GM20000 (cell line): ENCODE results near the gene NAE1.

Experiments
- DNase-seq: peaks from one replicate; pipeline ENCODE4 v3.0.0; 2012; ENCODE audit warnings: low spot score
- CTCF ChIP-seq: IDR thresholded peaks from 2 replicates; pipeline ENCODE4 v1.5.1; 2012; ENCODE audit warnings: mild to moderate bottlenecking, control low read depth; ENCODE audit errors: extremely low read depth, missing control alignments

Gene NAE1

GRCh38 chr16:66830422-66831404 lies at the start of gene NAE1:
Gene NAE1, minus strand, starts transcription at chr16:66830976. Its CDS starts 77 bp downstream, at chr16:66830899.
- peak; percentile 97 for DNase-seq
- peak; percentile 100 for TF ChIP-seq CTCF

GRCh38 chr16:66878067-66878466 lies 47.3 kb upstream of the NAE1 start:
- peak; percentile 42 for DNase-seq
- no peak for TF ChIP-seq CTCF

GRCh38 chr16:66874079-66874775 lies 43.5 kb upstream of the NAE1 start:
- no peak for TF ChIP-seq CTCF
- DNase-seq = no peak

- TF ChIP-seq CTCF = no peak
- DNase-seq = no peak
These were observed 42.9 kb upstream of the NAE1 start for GRCh38 chr16:66873685-66874055.

GRCh38 chr16:66872943-66873684 lies 42.3 kb upstream of the NAE1 start:
- peak; percentile 99 for TF ChIP-seq CTCF
- peak; percentile 84 for DNase-seq

GRCh38 chr16:66872559-66872942 lies 41.8 kb upstream of the NAE1 start:
- TF ChIP-seq CTCF = no peak
- no peak for DNase-seq
